Measurements from ENCODE around the gene SLC6A1. TPM values are rescaled to one million over a fixed set of nuclear protein-coding genes. Genes with fewer than 3 reads are reported as not detected.

SLC6A1 gene
- total and polyA plus RNA-seq, 7 donors: 0.27 to 1.9 (median 0.36) TPM

- DNase-seq (no peak), ATAC-seq (no peak)
- 64 to 73% (median 68%) methylated on average over 5 of the region's 5 CpGs for WGBS, 3 donors
- H3K36me3 ChIP-seq (ENCODE audit: insufficient read depth in 1 of 2, low read depth in 1 of 2): no peaks in the 10 kb centered on the region
- H3K4me3 ChIP-seq: no peak overlapping the region
- H3K27me3 ChIP-seq (ENCODE audit: insufficient read depth in 3 of 3, low read length in 2 of 3): peaks cover 0 to 4% (median 3%) of the 10 kb centered on the region in 3 donors
- no peaks in the 10 kb centered on the region for H3K4me1 ChIP-seq
- no peak overlapping the region for H3K27ac ChIP-seq
- H3K9me3 ChIP-seq: no peaks in the 10 kb centered on the region
- intact Hi-C loops (cut with DNase I): no loop called here
- TF ChIP-seq CTCF (IDR thresholded peaks at IDR 0.05): no peak
Measured at GRCh38 chr3:11016727-11017126, 24.2 kb downstream of the SLC6A1 start.

GRCh38 chr3:11019116-11019819 lies 26.7 kb downstream of the SLC6A1 start:
- Histone ChIP-seq H3K9me3 (no peaks in the 10 kb centered on the region), H3K4me3 (no peak overlapping the region), H3K36me3 (ENCODE audit: insufficient read depth in 1 of 2, low read depth in 1 of 2) (no peaks in the 10 kb centered on the region), H3K27ac (no peak overlapping the region), H3K4me1 (no peaks in the 10 kb centered on the region), H3K27me3 (ENCODE audit: insufficient read depth in 3 of 3, low read length in 2 of 3) (peaks cover 0 to 4% (median 3%) of the 10 kb centered on the region in 3 donors)
- no peak for TF ChIP-seq CTCF (IDR thresholded peaks at IDR 0.05)
- WGBS, 3 donors: 80 to 83% (median 82%) methylated on average over 3 of the region's 3 CpGs
- intact Hi-C loops (cut with DNase I): no loop called here
- no peak for DNase-seq
- ATAC-seq: no peak

- Histone ChIP-seq H3K4me1 (no peaks in the 10 kb centered on the region), H3K9me3 (no peaks in the 10 kb centered on the region), H3K27me3 (ENCODE audit: insufficient read depth in 3 of 3, low read length in 2 of 3) (peaks cover 0 to 2% (median 0%) of the 10 kb centered on the region in 3 donors), H3K4me3 (no peak overlapping the region), H3K27ac (no peak overlapping the region), H3K36me3 (ENCODE audit: insufficient read depth in 1 of 2, low read depth in 1 of 2) (no peaks in the 10 kb centered on the region)
- ATAC-seq (no peak), DNase-seq (no peak)
- intact Hi-C loops (cut with DNase I): no loop called here
- 46 to 58% (median 47%) methylated on average over 2 of the region's 2 CpGs for WGBS, 3 donors
- TF ChIP-seq CTCF (IDR thresholded peaks at IDR 0.05): no peak
Measured at GRCh38 chr3:11020764-11021163, 28.2 kb downstream of the SLC6A1 start.

GRCh38 chr3:11021611-11022011 lies 29.1 kb downstream of the SLC6A1 start:
- ATAC-seq (no peak), DNase-seq (no peak)
- intact Hi-C loops (cut with DNase I): no loop called here
- Histone ChIP-seq H3K4me3 (no peak overlapping the region), H3K4me1 (no peaks in the 10 kb centered on the region), H3K27me3 (ENCODE audit: insufficient read depth in 3 of 3, low read length in 2 of 3) (no peaks in the 10 kb centered on the region), H3K27ac (no peak overlapping the region), H3K9me3 (no peaks in the 10 kb centered on the region), H3K36me3 (ENCODE audit: insufficient read depth in 1 of 2, low read depth in 1 of 2) (no peaks in the 10 kb centered on the region)
- no peak for TF ChIP-seq CTCF (IDR thresholded peaks at IDR 0.05)
- WGBS, 3 donors: 50 to 68% (median 56%) methylated on average over 8 of the region's 8 CpGs

- no peak for TF ChIP-seq CTCF (IDR thresholded peaks at IDR 0.05)
Measured at GRCh38 chr3:11022115-11022514, 29.6 kb downstream of the SLC6A1 start.

More at GRCh38 chr3:11022115-11022514, 29.6 kb downstream of the SLC6A1 start:
- H3K4me1 ChIP-seq: no peaks in the 10 kb centered on the region
- no peak for DNase-seq
- no peaks in the 10 kb centered on the region for H3K27me3 ChIP-seq (ENCODE audit: insufficient read depth in 3 of 3, low read length in 2 of 3)
- intact Hi-C loops (cut with DNase I): no loop called here
- no peaks in the 10 kb centered on the region for H3K36me3 ChIP-seq (ENCODE audit: insufficient read depth in 1 of 2, low read depth in 1 of 2)
- no peak for ATAC-seq
- no peaks in the 10 kb centered on the region for H3K9me3 ChIP-seq
- no peak overlapping the region for H3K27ac ChIP-seq
- WGBS, 3 donors: 87 to 93% (median 93%) methylated on average over 10 of the region's 10 CpGs
- H3K4me3 ChIP-seq: no peak overlapping the region

Data from psoas muscle (tissue), 8 donors.